A549 treated with Mapracorat at 1 μM for 4 hours (cell line): Measurements from ENCODE around the gene AGAP9. TPM values are rescaled to one million over a fixed set of nuclear protein-coding genes. Genes with fewer than 3 reads are reported as not detected.

Experiments
- total RNA-seq: library from RNA; stranded (reverse); fragments of 200-300 nt; extraction: Qiagen RNA extraction; gene quantifications from 5 replicates; pipeline ENCODE4 v1.2.3, GENCODE V29; 2022

Gene AGAP9
- total RNA-seq = 8.7 to 12.1 TPM (median 10.3 TPM) in 5 replicates

DNA sequence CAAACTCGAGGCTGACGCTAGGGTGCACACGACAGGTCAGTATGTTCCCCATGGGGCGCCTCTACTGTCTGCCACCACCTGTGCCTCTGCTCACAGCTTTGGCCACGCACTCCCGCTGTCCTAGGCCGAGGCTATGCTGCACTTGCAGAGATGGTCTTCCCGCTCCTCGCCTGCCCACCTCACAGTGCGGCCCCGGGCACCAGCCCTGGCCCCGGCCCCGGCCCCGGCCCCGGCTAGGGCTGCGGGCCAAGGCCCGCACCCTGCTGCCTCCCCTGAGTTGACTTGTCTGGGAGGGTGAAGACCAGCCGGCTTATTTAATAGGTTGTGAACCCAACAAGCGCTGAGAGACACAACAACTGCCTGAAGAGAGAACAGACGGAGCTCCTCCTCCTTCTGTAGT is at the start of gene AGAP9:
AGAP9 (minus strand) TSS at position 164 of the 400 bp plus-strand sequence; CDS start at position 52, 112 bp downstream.

DNA sequence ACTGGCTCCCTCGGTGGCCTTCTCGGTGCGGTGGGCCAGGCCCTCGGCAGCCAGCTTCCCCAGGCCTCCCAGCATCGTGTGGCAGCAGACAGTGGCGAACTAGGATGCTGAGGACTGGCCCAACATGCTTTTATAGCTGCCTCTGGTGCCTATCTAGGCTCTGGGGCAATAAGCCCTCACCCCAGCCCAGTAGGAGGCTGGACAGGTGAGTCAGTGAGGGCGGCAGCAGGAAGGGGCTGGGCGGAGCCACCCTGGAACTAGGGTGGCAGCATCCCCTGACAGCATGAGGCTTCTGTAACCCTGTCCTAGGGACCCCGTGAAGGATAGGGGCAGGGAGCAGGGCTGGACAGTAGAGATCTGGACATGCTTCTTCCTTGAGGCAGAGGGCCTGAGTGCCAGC is 31.8 kb downstream of the AGAP9 start, which contains the start of gene FAM25G:
FAM25G (minus strand) TSS at position 101 of the 400 bp plus-strand sequence; CDS start at position 75, 26 bp downstream.

GRCh38 chr10:47483923-47484322 is 39.5 kb downstream of the AGAP9 start, which contains the start of gene ANXA8:
ANXA8 (minus strand) TSS chr10:47484115; CDS start chr10:47483933, 182 bp downstream.

Other genes starting within 250 kb of the AGAP9 start
- 0.06 to 0.07 TPM in 2 of 5 replicates, not detected in the others for gene GDF10, start 223.4 kb downstream of the AGAP9 start, total RNA-seq
- gene GDF2, start 201.2 kb downstream of the AGAP9 start, total RNA-seq = not detected in 5 replicates
- not detected in 5 replicates for gene RBP3, start 175.3 kb downstream of the AGAP9 start, total RNA-seq
- gene ZNF488, start 139.3 kb downstream of the AGAP9 start, total RNA-seq = 11.5 to 14.5 TPM (median 13.2 TPM) in 5 replicates
- gene ANXA8, start 39.5 kb downstream of the AGAP9 start, total RNA-seq = 29.1 to 41.8 TPM (median 35.9 TPM) in 5 replicates
- 1.1 to 2.0 TPM (median 1.4 TPM) in 3 of 5 replicates, not detected in the others for gene FAM25G, start 31.9 kb downstream of the AGAP9 start, total RNA-seq
- gene SYT15B, start 240.0 kb upstream of the AGAP9 start, total RNA-seq = 2.1 to 4.1 TPM (median 3.2 TPM) in 5 replicates